GM21367 (cell line): ENCODE measurements around the gene LDB1.
A peak's percentile ranks its signal among the peaks of the same experiment; 100 is the strongest.

Source experiments
- ATAC-seq: cut with Tn5 transposase; IDR thresholded peaks from one replicate; pipeline ENCODE4 v1.9.1; 2021; ENCODE audit not compliant: unreplicated experiment

The LDB1 gene, protein sequence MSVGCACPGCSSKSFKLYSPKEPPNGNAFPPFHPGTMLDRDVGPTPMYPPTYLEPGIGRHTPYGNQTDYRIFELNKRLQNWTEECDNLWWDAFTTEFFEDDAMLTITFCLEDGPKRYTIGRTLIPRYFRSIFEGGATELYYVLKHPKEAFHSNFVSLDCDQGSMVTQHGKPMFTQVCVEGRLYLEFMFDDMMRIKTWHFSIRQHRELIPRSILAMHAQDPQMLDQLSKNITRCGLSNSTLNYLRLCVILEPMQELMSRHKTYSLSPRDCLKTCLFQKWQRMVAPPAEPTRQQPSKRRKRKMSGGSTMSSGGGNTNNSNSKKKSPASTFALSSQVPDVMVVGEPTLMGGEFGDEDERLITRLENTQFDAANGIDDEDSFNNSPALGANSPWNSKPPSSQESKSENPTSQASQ

DNA sequence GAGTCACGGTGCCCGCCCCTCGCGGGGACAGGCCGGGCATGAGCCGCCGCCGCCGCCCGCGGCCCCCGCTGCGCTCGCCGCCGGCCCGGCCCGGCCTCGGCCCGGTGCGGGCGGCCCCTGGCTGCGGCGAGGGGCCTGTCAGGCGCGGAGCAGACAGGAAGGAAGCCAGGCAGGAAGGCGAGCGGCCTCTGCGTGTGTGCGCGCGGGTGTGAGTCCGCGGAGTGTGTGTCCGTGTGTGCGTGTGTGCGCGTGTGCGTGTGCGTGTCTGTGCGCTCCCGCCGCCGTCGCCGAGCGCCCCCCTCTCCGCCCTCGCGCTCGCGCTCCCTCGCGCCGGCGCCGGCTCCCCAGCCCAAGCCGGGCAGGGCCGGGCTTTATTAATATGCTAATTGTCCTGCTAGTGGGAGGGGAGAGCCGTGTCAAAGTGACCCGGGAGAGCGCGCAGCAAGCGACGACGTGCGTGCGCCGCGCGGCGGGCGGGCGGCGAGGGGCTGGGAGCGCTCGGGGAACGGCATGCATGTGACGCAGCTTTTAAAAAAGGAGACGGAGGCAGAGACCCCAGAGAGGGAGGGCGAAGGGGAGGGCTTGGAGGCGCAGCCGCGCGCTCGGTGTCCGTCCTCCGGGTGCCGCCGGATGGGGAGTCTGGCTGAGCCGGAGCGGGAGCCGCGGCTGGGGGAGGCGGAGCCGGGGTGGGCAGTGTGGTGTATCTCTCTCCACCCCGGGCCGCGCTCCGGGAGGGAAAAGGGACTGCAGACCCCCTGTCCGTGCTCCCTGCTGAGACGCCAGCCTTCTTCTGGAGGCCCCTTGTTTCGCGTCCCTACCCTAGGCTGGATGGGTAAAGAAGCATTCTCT is at the start of gene LDB1:
Gene LDB1, minus strand, starts transcription at position 227 of the 849 bp plus-strand sequence. CDS start 258 bp downstream, outside the sequence.
- peak; percentile 44 for ATAC-seq

DNA sequence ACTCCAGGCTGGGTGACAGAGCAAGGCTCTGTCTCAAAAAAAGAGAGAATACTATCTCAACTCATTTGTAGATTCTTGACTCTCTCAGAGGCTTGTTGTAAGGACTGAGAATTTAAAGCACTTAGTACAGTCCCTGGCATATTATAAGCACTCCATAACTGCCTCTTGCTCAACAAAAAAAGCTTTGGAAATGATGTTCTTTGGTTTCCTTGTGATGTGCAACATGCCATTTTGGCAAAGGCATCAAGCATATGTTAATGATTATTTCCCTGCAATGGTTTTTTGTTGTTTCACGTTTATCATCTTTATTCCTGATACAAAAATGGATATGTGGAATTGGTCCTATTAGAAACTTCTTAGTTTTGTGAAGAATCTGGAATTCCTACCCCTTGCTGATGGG is 47.7 kb upstream of the LDB1 start:
- ATAC-seq, result no peak

DNA sequence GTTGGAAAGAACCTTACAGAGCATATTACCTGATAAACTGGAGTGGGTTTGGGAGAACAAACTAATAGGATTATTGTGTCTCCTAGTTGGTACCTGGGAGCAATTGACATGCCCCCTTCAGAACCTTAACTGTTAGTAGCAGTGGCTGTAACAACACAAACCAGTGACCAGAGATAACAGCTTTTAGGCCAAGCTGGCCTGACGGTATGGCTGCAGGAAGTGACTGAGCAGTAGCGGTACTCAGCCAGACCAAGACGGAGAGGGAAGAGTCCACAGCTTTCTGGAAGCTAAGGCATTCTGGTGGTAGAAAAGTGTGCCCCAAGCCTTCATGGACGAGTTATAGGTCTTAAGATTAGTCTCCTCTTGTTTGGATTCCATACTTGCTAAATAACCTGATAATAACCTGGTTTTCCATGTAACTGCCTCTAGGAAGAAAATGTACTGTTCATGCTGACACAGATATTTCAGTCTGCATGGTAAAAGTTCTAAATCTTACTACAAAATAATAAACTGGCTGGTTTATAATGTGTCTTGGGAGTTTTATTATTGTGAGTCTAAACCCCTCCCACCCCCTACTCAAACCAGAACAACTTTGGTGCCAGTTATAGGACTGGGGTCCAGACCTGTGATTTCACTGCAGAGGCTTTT is 43.3 kb upstream of the LDB1 start:
- ATAC-seq, result no peak

DNA sequence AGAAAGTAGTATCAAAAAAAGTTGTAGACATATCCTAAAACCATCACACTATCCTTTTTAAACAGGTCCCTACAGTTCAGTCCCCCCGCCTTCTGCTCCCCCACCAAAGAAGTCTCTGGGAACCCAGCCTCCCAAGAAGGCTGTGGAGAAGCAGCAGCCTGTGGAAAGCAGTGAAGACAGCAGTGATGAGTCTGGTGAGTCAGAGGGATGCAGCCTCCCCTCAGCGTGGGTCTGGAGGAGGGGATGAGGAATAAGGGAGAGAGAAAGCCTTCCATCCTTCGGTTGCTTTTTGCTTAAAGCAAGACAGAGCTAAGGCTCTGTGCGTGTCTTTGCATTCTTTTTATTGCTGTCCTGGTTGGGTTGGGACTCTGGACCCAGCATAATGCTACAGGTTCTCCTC is 39.7 kb upstream of the LDB1 start:
- ATAC-seq, result no peak

DNA sequence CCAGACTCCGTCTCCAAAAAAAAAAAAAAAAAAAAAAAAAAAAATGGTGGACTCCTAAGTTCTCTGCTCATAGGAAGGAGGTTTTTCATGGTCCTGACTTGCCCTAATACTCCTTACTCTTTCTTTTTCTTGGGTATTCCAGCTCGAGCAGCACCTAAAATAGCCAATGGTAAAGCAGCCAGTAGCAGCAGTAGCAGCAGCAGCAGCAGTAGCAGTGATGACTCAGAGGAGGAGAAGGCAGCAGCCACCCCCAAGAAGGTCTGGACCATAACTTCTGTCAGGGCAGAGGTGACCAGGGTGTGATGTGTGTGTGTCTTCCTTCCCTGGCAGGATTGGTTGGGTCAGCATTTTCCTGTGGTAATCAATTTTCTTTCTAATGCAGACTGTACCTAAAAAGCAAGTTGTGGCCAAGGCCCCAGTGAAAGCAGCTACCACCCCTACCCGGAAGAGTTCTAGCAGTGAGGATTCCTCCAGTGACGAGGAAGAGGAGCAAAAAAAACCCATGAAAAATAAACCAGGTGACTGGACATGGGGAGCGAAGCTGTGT is 39.0 kb upstream of the LDB1 start:
- no peak for ATAC-seq

DNA sequence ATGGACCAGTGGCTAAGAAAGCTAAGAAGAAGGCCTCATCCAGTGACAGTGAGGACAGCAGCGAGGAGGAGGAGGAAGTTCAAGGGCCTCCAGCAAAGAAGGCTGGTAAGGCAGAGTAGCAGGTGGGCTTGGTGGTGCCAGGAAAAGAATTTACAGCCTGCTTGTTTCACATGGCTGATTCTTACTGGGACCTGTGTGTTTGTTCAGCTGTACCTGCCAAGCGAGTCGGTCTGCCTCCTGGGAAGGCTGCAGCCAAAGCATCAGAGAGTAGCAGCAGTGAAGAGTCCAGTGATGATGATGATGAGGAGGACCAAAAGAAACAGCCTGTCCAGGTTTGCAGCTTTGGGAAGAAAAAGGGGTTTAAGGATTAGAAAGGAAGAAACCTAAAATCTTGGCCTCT is 37.1 kb upstream of the LDB1 start:
- no peak for ATAC-seq

DNA sequence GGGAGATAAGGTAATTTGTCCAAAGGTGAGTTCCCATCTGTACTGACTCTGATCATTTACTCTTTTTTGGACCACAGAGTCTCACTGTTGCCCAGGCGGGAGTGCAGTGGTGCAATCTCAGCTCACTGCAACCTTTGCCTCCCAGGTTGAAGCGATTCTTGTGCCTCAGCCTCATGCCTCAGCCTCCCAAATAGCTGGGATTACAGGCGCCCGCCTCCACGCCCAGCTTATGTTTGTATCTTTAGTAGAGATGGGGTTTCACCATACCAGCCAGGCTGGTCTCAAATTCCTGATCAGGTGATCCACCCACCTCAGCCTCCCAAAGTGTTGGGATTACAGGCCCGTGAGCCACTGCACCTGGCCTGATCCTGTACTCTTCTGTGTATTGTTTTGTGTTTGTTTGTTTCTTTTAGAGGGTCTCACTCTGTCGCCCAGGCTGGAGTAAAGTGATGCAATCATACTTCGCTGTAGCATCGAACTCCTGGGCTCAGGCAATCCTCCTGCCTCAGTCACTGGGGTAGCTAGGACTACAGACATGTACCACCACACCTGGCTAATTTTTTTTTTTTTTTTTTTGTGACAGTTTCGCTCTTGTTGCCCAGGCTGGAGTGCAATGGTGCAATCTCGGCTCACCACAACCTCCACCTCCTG is 34.4 kb upstream of the LDB1 start:
- ATAC-seq, result no peak

DNA sequence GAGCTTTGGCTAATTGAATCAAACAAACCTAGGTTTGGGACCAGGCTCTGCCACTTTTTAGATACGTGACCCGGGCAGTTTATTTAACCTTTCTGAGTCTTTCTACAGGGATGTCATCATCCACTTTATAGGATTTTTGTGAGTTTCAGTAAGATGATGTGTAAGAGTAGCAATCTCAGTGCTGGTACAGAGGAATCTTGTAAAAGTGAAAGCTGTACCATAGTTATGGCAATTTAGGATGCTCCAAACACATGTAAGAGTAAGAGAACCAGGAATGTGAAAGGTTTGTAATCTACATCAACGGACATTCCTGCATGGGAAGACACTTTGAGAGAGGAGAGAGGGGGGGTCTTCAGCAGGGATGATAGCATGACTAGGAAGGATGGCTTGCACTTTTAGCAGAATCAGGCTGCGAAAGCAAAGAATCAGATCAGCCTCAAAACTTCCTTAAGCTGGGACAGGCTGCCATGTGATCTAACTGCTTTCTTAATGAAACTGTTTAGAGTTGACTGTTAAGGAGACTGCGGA is 33.0 kb upstream of the LDB1 start:
- ATAC-seq, result no peak

DNA sequence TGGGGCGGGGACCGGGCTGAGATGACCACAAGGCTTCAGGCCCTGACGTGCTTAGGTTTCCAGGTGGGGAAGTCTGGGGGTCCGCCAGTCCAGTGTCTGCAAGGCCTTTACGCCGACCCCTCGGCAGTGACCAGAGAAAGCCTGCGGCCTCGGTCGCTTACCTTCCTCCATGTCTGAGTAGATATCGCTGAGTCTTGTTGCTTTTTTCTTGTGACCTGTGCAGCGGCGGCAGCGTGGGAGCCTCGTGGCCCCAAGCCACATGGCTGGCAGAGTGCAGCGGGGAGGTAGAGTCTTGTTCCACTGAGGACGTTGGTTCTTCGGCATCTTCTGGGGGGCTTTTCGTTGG is 32.4 kb upstream of the LDB1 start:
- peak; percentile 2 for ATAC-seq

DNA sequence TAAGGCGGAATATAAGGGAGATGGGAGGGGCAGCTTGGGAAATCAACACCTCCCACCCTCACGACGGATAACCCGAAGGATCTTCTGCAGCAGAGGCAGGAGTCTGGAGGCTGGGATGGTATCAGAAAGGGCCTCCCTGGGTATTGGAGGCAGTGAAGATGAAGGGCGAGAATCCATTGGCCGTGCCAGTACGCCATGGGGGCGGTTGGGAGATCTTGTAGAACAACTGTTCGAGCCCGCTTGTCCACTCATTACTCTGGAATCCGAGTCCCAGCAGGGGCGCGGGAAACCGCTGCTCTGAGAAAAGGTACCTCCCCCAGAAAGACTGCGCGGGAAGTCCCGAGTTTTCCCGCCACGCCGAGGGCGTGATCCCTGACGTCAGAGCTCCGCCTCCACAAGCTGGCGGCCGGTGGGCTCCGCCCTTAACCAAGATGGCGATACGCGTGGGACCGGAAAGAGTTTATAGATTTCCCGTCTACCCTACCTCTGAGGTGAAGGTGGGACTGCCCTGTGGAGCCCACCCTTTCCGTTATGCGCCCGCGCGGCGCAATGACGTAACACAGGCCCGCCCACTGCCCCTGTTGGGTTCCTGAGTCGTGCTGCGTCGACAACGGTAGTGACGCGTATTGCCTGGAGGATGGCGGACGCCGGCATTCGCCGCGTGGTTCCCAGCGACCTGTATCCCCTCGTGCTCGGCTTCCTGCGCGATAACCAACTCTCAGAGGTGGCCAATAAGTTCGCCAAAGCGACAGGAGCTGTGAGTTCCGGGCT is 31.8 kb upstream of the LDB1 start, which contains the start of gene NOLC1:
Gene NOLC1, plus strand, starts transcription at position 616 of the 771 bp plus-strand sequence. Its CDS starts 22 bp downstream, at position 638.
- ATAC-seq, result peak; percentile 83

DNA sequence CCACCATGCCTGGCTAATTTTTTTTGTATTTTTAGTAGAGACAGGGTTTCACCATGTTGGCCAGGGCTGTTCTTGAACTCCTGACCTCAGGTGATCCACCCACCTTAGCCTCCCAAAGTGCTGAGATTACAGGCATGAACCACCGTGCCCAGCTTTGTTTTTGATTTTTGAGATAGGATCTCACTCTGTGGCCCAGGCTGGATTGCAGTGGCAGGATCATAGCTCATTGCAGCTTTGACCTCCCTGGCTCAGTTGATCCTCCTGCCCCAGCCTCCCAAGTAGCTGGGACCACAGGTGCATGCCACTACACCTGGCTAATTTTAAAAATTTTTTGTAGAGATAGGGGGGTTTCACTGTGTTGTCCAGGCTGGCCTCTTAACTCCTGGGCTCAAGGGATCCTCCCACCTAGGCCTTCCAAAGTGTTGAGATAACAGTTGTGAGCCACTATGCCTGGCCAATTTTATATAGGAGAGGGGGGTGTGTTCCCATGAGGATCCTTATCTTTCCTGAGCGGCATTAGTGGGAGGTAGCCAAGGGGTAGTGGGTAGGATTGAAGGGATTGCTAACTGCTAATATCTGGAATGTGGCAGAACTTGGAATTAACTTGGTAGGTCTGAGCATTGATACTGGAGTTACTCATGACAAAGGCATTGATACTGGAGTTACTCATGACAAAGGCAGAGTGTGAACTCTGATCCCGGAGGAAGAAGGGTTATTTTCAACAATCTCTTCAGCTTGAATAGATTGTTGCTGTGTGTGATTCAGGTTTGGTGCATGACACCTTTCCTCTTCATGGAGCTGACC is 31.0 kb upstream of the LDB1 start:
- no peak for ATAC-seq

DNA sequence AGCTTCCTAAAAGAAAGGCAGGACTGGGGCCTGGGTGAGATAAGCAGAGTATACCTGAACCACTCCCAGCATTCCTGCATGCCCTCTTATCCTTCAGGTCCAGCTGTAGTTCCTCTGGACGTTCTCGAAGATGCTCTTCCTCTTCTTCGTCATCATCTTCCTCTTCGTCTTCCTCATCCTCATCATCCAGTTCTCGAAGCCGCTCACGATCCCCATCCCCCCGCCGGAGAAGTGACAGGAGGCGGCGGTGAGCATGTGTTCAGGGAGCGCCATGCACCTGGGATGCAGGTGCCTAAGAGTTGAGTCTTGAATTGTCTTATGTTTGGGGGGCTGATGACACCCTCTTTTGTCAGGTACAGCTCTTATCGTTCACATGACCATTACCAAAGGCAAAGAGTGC is 28.1 kb upstream of the LDB1 start:
- no peak for ATAC-seq

DNA sequence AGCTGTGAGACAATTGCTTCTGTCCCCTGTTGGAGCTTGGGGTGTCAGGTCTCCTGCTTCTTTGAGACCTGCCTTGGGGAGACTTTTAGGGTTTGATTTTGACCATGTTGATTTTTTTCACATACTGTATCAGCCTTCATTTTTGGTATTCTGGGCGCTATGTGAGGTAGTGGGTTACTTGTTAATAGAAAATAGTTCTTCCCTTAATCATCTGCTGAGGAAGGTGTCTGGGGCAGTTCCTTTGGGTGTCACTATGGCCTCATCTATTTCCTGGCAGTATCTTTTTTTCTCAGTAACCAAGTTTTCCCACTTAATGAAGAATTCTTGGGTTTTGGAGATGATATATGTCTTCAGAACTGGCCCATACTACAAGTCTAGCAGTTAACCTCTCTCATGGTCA is 27.4 kb upstream of the LDB1 start:
- no peak for ATAC-seq

DNA sequence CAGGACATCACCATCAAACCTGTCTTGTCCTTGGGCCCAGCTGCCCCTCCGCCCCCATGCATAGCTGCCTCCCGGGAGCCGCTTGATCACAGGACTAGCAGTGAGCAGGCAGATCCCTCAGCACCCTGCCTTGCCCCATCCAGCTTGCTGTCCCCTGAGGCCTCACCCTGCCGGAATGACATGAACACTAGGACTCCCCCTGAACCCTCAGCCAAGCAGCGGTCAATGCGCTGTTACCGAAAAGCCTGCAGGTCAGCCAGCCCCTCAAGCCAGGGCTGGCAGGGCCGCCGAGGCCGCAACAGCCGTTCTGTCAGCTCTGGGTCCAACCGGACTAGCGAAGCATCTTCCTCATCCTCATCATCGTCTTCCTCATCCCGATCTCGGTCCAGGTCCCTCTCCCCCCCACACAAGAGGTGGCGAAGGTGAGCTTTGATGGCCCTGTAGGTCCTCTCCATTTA is 26.8 kb upstream of the LDB1 start:
- ATAC-seq, result no peak

DNA sequence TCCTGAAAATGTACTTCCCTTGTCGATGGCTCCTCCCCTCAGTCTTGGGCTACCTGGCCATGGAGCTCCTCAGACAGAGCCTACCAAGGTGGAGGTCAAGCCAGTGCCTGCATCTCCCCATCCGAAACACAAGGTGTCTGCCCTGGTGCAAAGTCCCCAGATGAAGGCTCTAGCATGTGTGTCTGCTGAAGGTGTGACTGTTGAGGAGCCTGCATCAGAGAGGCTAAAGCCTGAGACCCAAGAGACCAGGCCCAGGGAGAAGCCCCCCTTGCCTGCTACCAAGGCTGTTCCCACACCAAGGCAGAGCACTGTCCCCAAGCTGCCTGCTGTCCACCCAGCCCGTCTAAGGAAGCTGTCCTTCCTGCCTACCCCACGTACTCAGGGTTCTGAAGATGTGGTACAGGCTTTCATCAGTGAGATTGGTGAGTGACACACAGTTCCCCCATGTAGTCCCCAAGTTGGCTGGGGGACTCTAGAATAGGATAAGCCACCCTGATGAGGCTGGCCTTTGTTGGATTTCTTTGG is 21.5 kb upstream of the LDB1 start:
- no peak for ATAC-seq

DNA sequence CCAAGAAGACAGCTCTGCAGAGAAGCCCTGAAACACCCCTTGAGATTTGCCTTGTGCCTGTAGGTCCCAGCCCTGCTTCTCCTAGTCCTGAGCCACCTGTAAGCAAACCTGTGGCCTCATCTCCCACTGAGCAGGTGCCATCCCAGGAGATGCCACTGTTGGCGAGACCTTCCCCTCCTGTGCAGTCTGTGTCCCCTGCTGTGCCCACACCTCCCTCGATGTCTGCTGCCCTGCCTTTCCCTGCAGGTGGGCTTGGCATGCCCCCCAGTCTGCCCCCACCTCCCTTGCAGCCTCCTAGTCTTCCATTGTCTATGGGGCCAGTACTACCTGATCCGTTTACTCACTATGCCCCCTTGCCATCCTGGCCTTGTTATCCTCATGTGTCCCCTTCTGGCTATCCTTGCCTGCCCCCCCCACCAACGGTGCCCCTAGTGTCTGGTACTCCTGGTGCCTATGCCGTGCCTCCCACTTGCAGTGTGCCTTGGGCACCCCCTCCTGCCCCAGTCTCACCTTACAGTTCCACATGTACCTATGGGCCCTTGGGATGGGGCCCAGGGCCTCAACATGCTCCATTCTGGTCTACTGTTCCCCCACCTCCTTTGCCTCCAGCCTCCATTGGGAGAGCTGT is 20.9 kb upstream of the LDB1 start:
- no peak for ATAC-seq

DNA sequence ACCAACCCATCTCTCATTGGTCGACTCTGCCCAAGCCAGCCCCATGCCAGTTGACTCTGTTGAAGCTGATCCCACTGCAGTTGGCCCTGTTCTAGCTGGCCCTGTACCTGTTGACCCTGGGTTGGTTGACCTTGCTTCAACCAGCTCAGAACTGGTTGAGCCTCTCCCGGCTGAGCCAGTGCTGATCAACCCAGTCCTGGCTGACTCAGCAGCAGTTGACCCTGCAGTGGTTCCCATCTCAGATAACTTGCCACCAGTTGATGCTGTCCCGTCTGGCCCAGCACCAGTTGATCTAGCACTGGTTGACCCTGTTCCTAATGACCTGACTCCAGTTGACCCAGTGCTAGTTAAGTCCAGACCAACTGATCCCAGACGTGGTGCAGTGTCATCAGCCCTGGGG is 20.1 kb upstream of the LDB1 start:
- ATAC-seq, result no peak
